Tibial nerve (tissue), 4 donors: ENCODE measurements around the gene CGREF1.
"Not testable (repeated sequence)": the region's sequence is repeated elsewhere in the genome, so short reads cannot be mapped to it uniquely, and the experiment has no call there.

ENCODE experiments used
- EP300 ChIP-seq, 2 donors: sonication (generic); formaldehyde crosslinking; IDR thresholded peaks; one replicate each; pipeline ENCODE4 v1.6.1; 2017; ENCODE audit warnings: antibody characterized with exemption in 2 of 2, mild to moderate bottlenecking in 1 of 2
- POLR2A ChIP-seq, 2 donors: fragments of 450-650 bp; IDR thresholded peaks; one replicate each; pipeline ENCODE4 v1.6.1; 2017; ENCODE audit warnings: antibody characterized with exemption in 2 of 2, mild to moderate bottlenecking in 2 of 2, moderate library complexity in 2 of 2
- TF ChIP-seq, protein P1 (sequence below), 5 experiments: fragments of 200-600 bp in 3 of 5; fragments of 450-650 bp in 2 of 5; sonication (generic) in 3 of 5; IDR thresholded peaks; one replicate each; pipeline ENCODE4 v1.5.1; 2016 to 2019; ENCODE audit warnings: antibody characterized with exemption in 5 of 5, mild to moderate bottlenecking in 3 of 5, moderate library complexity in 2 of 5

DNA sequence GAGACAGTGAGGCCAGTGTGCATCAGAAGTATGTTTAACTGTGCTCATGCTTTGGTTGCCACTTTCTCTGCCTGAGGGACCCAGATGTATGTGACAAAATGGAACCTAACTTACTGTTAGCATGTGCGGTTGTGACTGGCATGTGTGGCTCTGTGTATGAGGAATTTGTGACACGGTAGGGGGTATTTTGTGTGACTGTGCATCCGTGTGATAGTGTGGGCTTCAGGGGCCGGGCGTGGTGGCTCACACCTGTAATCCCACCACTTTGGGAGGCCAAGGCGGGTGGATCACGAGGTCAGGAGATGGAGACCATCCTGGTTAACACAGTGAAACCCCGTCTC is 372 bp upstream of the CGREF1 start:
- TF ChIP-seq, protein P1, sequence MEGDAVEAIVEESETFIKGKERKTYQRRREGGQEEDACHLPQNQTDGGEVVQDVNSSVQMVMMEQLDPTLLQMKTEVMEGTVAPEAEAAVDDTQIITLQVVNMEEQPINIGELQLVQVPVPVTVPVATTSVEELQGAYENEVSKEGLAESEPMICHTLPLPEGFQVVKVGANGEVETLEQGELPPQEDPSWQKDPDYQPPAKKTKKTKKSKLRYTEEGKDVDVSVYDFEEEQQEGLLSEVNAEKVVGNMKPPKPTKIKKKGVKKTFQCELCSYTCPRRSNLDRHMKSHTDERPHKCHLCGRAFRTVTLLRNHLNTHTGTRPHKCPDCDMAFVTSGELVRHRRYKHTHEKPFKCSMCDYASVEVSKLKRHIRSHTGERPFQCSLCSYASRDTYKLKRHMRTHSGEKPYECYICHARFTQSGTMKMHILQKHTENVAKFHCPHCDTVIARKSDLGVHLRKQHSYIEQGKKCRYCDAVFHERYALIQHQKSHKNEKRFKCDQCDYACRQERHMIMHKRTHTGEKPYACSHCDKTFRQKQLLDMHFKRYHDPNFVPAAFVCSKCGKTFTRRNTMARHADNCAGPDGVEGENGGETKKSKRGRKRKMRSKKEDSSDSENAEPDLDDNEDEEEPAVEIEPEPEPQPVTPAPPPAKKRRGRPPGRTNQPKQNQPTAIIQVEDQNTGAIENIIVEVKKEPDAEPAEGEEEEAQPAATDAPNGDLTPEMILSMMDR (IDR thresholded peaks at IDR 0.05) = not testable (repeated sequence)
- TF ChIP-seq POLR2A, EP300 (IDR thresholded peaks at IDR 0.05): not testable (repeated sequence)
